ENCODE data around the gene MED13L. TPM values are rescaled to one million over a fixed set of nuclear protein-coding genes. Genes with fewer than 3 reads are reported as not detected.

Gene MED13L
- total and polyA plus RNA-seq, 2 of the 8 experiments (the other 6 are each of a cell fraction or from before 2014, with no cell fraction given): 15.9 to 51.7 TPM

GRCh38 chr12:116196752-116197718 is 80.5 kb downstream of the MED13L start:
- H4K91ac ChIP-seq (replicated peaks; ENCODE audit: insufficient read length, low read length): no peak overlapping the region
- H3K27ac ChIP-seq (ENCODE audit: low read depth, low read length): no peak overlapping the region
- H4K8ac ChIP-seq (ENCODE audit: extremely low read depth, insufficient read depth, low read length): no peak overlapping the region
- no peak overlapping the region for H3K4me3 ChIP-seq (ENCODE audit: extremely low read depth in 1 of 4, insufficient read depth in 2 of 4, low read depth in 3 of 4, low read length in 4 of 4)
- no peak overlapping the region for H2AFZ ChIP-seq (ENCODE audit: low read length)
- H3K18ac ChIP-seq (ENCODE audit: extremely low read depth, low read length): no peak overlapping the region
- no peak overlapping the region for H2BK15ac ChIP-seq (ENCODE audit: low read length)
- no peaks in the 10 kb centered on the region for H3K23me2 ChIP-seq (ENCODE audit: low read depth, low read length)
- no peaks in the 10 kb centered on the region for H3K36me3 ChIP-seq (ENCODE audit: control insufficient read depth in 2 of 4, insufficient read depth in 4 of 4, low read length in 3 of 4)
- peaks cover 0 to 4% (median 0%) of the 10 kb centered on the region in 4 experiments; a peak in 1 of 7 replicates for H3K4me1 ChIP-seq (replicated peaks in 1 of 4; ENCODE audit: control insufficient read depth in 3 of 4, insufficient read depth in 4 of 4, low read length in 3 of 4)
- no peak overlapping the region for H4K5ac ChIP-seq (ENCODE audit: insufficient read length, low read depth, low read length)
- H2BK120ac ChIP-seq (replicated peaks; ENCODE audit: low read depth, low read length): no peak overlapping the region
- peaks cover 0 to 94% of the 10 kb centered on the region in 2 experiments; a peak in 2 of 4 replicates for H3K79me2 ChIP-seq (ENCODE audit: control insufficient read depth in 1 of 2, insufficient read depth in 2 of 2, low read length in 2 of 2)
- no peak overlapping the region for H3K4me2 ChIP-seq (ENCODE audit: insufficient read depth in 1 of 2, low read depth in 2 of 2, low read length in 2 of 2)
- no peak overlapping the region for H3K56ac ChIP-seq (replicated peaks; ENCODE audit: insufficient read length, low read depth, low read length)
- CTCF ChIA-PET (ENCODE audit: partially characterized antibody): no interaction called here
- no peak overlapping the region for H3K23ac ChIP-seq (ENCODE audit: insufficient read length)
- no peaks in the 10 kb centered on the region for H3K9me3 ChIP-seq (ENCODE audit: insufficient read depth in 2 of 2, low read depth in 1 of 2, low read length in 1 of 2)
- 94% methylated on average over 14 of the region's 14 CpGs; no CpG with 5 or more reads in 1 of the 2 experiments for WGBS, 2 experiments (ENCODE audit: extremely low coverage in 1 of 2, insufficient coverage in 1 of 2, insufficient read length in 1 of 2, insufficient replicate concordance in 2 of 2, low coverage in 1 of 2, low lambda C conversion rate in 2 of 2, missing lambda C conversion rate in 1 of 2)
- H3K9ac ChIP-seq (replicated peaks in 1 of 4; ENCODE audit: extremely low read depth in 1 of 4, low read depth in 3 of 4, low read length in 3 of 4): no peak overlapping the region
- no peak for FAIRE-seq
- POLR2A ChIA-PET (ENCODE audit: partially characterized antibody): no interaction called here
- no peak overlapping the region for H2BK5ac ChIP-seq (ENCODE audit: low read depth, low read length)
- TF ChIP-seq RFX5 (IDR thresholded peaks at IDR 0.05; ENCODE audit: borderline replicate concordance, low read depth, low read length) (no peak), ATF3 (IDR thresholded peaks at IDR 0.05; ENCODE audit: insufficient read depth, low read depth, low read length) (no peak), SIX5 (IDR thresholded peaks at IDR 0.05; ENCODE audit: low read depth, low read length) (no peak), CBX8 (IDR thresholded peaks at IDR 0.05; ENCODE audit: borderline replicate concordance, low read depth, low read length) (no peak), TAF7 (optimal IDR thresholded peaks at IDR 0.05; ENCODE audit: borderline replicate concordance, low read depth, low read length) (no peak), RNF2 (IDR thresholded peaks at IDR 0.05; ENCODE audit: borderline replicate concordance, low read depth, low read length, missing control alignments, poor library complexity, severe bottlenecking) (no peak), NRF1 (IDR thresholded peaks at IDR 0.05; ENCODE audit: low read depth, low read length) (no peak), JUN (IDR thresholded peaks at IDR 0.05; ENCODE audit: low read depth, low read length) (no peak), SP4 (IDR thresholded peaks at IDR 0.05; ENCODE audit: low read length) (no peak)
- no peak overlapping the region for H2AK5ac ChIP-seq (ENCODE audit: low read depth, low read length)
- no peak overlapping the region for H3K4ac ChIP-seq (replicated peaks; ENCODE audit: insufficient read length, low read depth, low read length)
- peaks cover 2% of the 10 kb centered on the region; the same call in 1 of the 2 replicates for H3K79me1 ChIP-seq (ENCODE audit: low read depth, low read length)
- H3K14ac ChIP-seq (ENCODE audit: insufficient read length): no peak overlapping the region
- no peak overlapping the region for H2BK12ac ChIP-seq (ENCODE audit: low read depth, low read length)
- H4K20me1 ChIP-seq (replicated peaks in 1 of 2; ENCODE audit: control insufficient read depth in 1 of 2, insufficient read depth in 2 of 2, low read length in 2 of 2): peaks cover 2 to 5% of the 10 kb centered on the region in 2 experiments
- no peaks in the 10 kb centered on the region for H3K27me3 ChIP-seq (replicated peaks in 1 of 4; ENCODE audit: control insufficient read depth in 3 of 4, extremely low read depth in 1 of 4, insufficient read depth in 3 of 4, low read length in 3 of 4)
- DNase-seq (ENCODE audit: low read depth in 1 of 2, low spot score in 2 of 2): no peak
- H2BK20ac ChIP-seq (ENCODE audit: low read length): no peak overlapping the region
